AG09309 (cell line): ENCODE results near the gene CBLB.

ENCODE experiments used
- DNase-seq: peaks from one replicate; pipeline ENCODE4 v3.0.0-alpha.2; 2010; ENCODE audit warnings: low read depth
- H3K4me3 ChIP-seq: 2 replicates; pipeline ENCODE4 v1.5.1; 2011; ENCODE audit warnings: mild to moderate bottlenecking, low read depth, low read length, moderate library complexity; ENCODE audit not compliant: control insufficient read depth
- CTCF ChIP-seq: IDR thresholded peaks from 2 replicates; pipeline ENCODE4 v1.5.1; 2011; ENCODE audit warnings: mild to moderate bottlenecking, low read depth, low read length, inconsistent platforms; ENCODE audit not compliant: insufficient read depth, control insufficient read depth; ENCODE audit errors: missing control alignments

The CBLB gene

GRCh38 chr3:105787453-105787852 lies 81.4 kb downstream of the CBLB start:
- no peak for DNase-seq
- TF ChIP-seq CTCF = no peak
- no peak overlapping the region for H3K4me3 ChIP-seq

DNA sequence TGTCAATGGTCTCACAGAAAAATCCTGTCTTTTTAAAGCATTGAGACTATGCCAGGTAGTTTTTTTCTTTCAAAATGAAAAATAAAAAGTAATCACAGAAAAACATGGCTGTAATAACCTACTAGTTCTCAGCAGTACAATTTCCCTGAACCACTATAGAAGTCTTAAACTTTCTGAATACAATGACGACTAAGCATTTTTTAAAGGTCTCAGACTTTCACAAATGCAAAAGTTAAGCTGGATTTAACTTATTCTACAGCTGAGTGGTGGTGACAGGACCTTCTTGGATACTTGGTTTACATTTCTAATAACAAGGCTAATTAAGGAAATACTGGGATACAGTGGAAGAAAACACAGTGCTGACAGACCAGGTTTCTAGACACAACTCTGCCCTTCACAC lies 81.8 kb downstream of the CBLB start:
- no peak for TF ChIP-seq CTCF
- no peak for DNase-seq
- no peak overlapping the region for H3K4me3 ChIP-seq

GRCh38 chr3:105786241-105786640 lies 82.6 kb downstream of the CBLB start:
- TF ChIP-seq CTCF = no peak
- H3K4me3 ChIP-seq = no peak overlapping the region
- no peak for DNase-seq

GRCh38 chr3:105785803-105786202 lies 83.0 kb downstream of the CBLB start:
- TF ChIP-seq CTCF = no peak
- no peak for DNase-seq

DNA sequence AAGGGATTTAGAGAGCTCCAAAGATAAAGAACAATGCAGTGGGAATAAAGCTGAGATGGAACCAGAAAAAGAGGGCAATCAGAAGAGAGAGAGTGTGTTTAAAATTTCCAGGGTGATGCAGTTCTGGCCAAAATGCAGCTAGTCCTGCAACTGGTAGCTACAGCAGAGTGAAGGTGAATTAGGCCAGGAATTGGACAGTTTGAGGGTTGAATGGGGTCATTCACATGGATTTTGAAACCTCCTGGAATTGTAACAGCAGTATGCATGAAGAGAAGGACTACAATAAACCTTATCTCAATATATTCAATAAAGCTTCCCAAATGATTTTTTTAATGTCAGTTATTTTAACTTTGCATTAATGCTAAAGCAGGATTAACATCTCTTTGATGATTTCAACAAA lies 85.2 kb downstream of the CBLB start:
- no peak overlapping the region for H3K4me3 ChIP-seq
- no peak for TF ChIP-seq CTCF
- DNase-seq = no peak

More at GRCh38 chr3:105785803-105786202, 83.0 kb downstream of the CBLB start:
- no peak overlapping the region for H3K4me3 ChIP-seq

- TF ChIP-seq CTCF = no peak
- DNase-seq = no peak
- H3K4me3 ChIP-seq = no peak overlapping the region
These were observed 86.9 kb downstream of the CBLB start for GRCh38 chr3:105781871-105782270.

- no peak overlapping the region for H3K4me3 ChIP-seq
- TF ChIP-seq CTCF = no peak
- peak; percentile 21 for DNase-seq
These were observed 88.7 kb downstream of the CBLB start for GRCh38 chr3:105780107-105780506.
